Left kidney (tissue), 2 donors: ENCODE results near the gene EEFSEC. TPM values are rescaled to one million over a fixed set of nuclear protein-coding genes. Genes with fewer than 3 reads are reported as not detected.

ENCODE experiments used
- DNase-seq: peaks from one replicate; pipeline ENCODE4 v3.0.0-alpha.2; 2013
- polyA plus RNA-seq: library from polyadenylated mRNA; unstranded; fragments of 120-200 nt; gene quantifications from one replicate; pipeline ENCODE4 v1.2.1, GENCODE V29; 2013; ENCODE audit not compliant: insufficient read length

EEFSEC gene
- polyA plus RNA-seq, 1 donor: 22.9 TPM

- DNase-seq: no peak
Observed at GRCh38 chr3:128180913-128181312, 27.6 kb downstream of the EEFSEC start.

GRCh38 chr3:128182656-128183055 lies 29.4 kb downstream of the EEFSEC start:
- DNase-seq: no peak

- no peak for DNase-seq
Observed at GRCh38 chr3:128185630-128186447, 32.6 kb downstream of the EEFSEC start.

GRCh38 chr3:128187495-128187894 lies 34.2 kb downstream of the EEFSEC start:
- no peak for DNase-seq

GRCh38 chr3:128188326-128188725 lies 35.0 kb downstream of the EEFSEC start:
- DNase-seq: no peak

- no peak for DNase-seq
Observed at GRCh38 chr3:128188956-128189355, 35.7 kb downstream of the EEFSEC start.

GRCh38 chr3:128190501-128190900 lies 37.2 kb downstream of the EEFSEC start:
- DNase-seq: no peak

GRCh38 chr3:128192131-128192530 lies 38.9 kb downstream of the EEFSEC start:
- no peak for DNase-seq

GRCh38 chr3:128193168-128193567 lies 39.9 kb downstream of the EEFSEC start:
- DNase-seq: no peak

- no peak for DNase-seq
Observed at GRCh38 chr3:128194843-128195242, 41.6 kb downstream of the EEFSEC start.

- DNase-seq: no peak
Observed at GRCh38 chr3:128195369-128195768, 42.1 kb downstream of the EEFSEC start.

- no peak for DNase-seq
Observed at GRCh38 chr3:128195802-128196201, 42.5 kb downstream of the EEFSEC start.

GRCh38 chr3:128196647-128197046 lies 43.4 kb downstream of the EEFSEC start:
- DNase-seq: no peak

- no peak for DNase-seq
Observed at GRCh38 chr3:128197855-128198254, 44.6 kb downstream of the EEFSEC start.

GRCh38 chr3:128198313-128198712 lies 45.0 kb downstream of the EEFSEC start:
- DNase-seq: no peak

GRCh38 chr3:128199110-128199509 lies 45.8 kb downstream of the EEFSEC start:
- no peak for DNase-seq

- DNase-seq: no peak
Observed at GRCh38 chr3:128201158-128201755, 48.0 kb downstream of the EEFSEC start.

GRCh38 chr3:128203169-128203568 lies 49.9 kb downstream of the EEFSEC start:
- DNase-seq: no peak

- no peak for DNase-seq
Observed at GRCh38 chr3:128205558-128206145, 52.4 kb downstream of the EEFSEC start.

- no peak for DNase-seq
Observed at GRCh38 chr3:128207951-128208350, 54.7 kb downstream of the EEFSEC start.

- no peak for DNase-seq
Observed at GRCh38 chr3:128210711-128211110, 57.4 kb downstream of the EEFSEC start.

- DNase-seq: no peak
Observed at GRCh38 chr3:128214056-128214455, 60.8 kb downstream of the EEFSEC start.

- DNase-seq: no peak
Observed at GRCh38 chr3:128215290-128215689, 62.0 kb downstream of the EEFSEC start.
